ENCODE results near the gene RNU6-7.

Gene RNU6-7

GRCh38 chr14:32205984-32206383, 4.1 kb downstream of the RNU6-7 start:
- no peak for DNase-seq

- DNase-seq: no peak
Observed at GRCh38 chr14:32206552-32206951, 4.7 kb downstream of the RNU6-7 start.

- DNase-seq: no peak
Observed at GRCh38 chr14:32208490-32208889, 6.6 kb downstream of the RNU6-7 start.

GRCh38 chr14:32209471-32209870, 7.6 kb downstream of the RNU6-7 start:
- DNase-seq: no peak

- DNase-seq: no peak
Observed at GRCh38 chr14:32211068-32211404, 9.2 kb downstream of the RNU6-7 start.

GRCh38 chr14:32212833-32213232, 11.0 kb downstream of the RNU6-7 start:
- DNase-seq: no peak

GRCh38 chr14:32217301-32217700, 15.5 kb downstream of the RNU6-7 start:
- DNase-seq: no peak

GRCh38 chr14:32224737-32225377, 23.0 kb downstream of the RNU6-7 start:
- peak in 1 of 2 experiments; percentile 5 for DNase-seq

GRCh38 chr14:32225378-32225920, 23.6 kb downstream of the RNU6-7 start:
- no peak for DNase-seq

- no peak for DNase-seq
Observed at GRCh38 chr14:32226056-32226455, 24.2 kb downstream of the RNU6-7 start.

- no peak for DNase-seq
Observed at GRCh38 chr14:32230181-32230580, 28.3 kb downstream of the RNU6-7 start.

- DNase-seq: no peak
Observed at GRCh38 chr14:32230695-32231280, 28.9 kb downstream of the RNU6-7 start.

- no peak for DNase-seq
Observed at GRCh38 chr14:32232481-32232880, 30.6 kb downstream of the RNU6-7 start.

GRCh38 chr14:32233260-32233659, 31.4 kb downstream of the RNU6-7 start:
- DNase-seq: no peak

GRCh38 chr14:32244404-32244803, 42.6 kb downstream of the RNU6-7 start:
- DNase-seq: no peak

- no peak for DNase-seq
Observed at GRCh38 chr14:32246751-32247150, 44.9 kb downstream of the RNU6-7 start.

GRCh38 chr14:32249371-32249770, 47.5 kb downstream of the RNU6-7 start:
- no peak for DNase-seq

- no peak for DNase-seq
Observed at GRCh38 chr14:32249780-32250179, 47.9 kb downstream of the RNU6-7 start.

- DNase-seq: no peak
Observed at GRCh38 chr14:32250681-32251080, 48.8 kb downstream of the RNU6-7 start.

- DNase-seq: no peak
Observed at GRCh38 chr14:32251530-32251929, 49.7 kb downstream of the RNU6-7 start.

All from activated CD4-positive, alpha-beta T cell treated with anti-CD3 and anti-CD28 coated beads, Interleukin-2, amount 50 U/mL, for 48 hours (primary cell).